Stimulated activated CD4-positive, alpha-beta T cell treated with anti-CD3 and anti-CD28 coated beads, Interleukin-4, amount 100 ng/mL, for 4 hours (primary cell): ENCODE data around the gene DENND2C.
"Not testable (repeated sequence)": the region's sequence is repeated elsewhere in the genome, so short reads cannot be mapped to it uniquely, and the experiment has no call there.

Experiments used
- DNase-seq, 2 experiments: peaks; one replicate each; pipeline ENCODE4 v3.0.0-alpha.2; 2020

Gene DENND2C

GRCh38 chr1:114595602-114596001 is 74.2 kb downstream of the DENND2C start:
- no peak for DNase-seq

DNA sequence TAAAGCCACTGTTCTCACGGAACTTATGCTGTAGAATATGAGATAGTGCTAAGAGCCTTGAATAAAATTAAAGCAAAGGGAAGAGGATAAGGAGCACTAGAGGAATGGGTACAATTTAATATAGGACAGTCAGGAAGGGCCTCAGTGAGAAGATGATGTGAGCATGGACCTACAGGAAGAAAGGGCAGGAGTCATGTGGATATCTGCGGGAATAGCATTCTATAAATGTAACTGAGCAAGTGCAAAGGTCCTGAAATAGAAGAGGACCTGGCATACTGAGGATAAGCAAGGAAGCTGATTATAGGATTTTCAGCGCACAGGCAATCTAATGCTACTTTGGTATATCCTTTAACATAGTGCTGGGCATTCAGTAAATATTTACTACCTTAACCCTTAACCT is 75.8 kb downstream of the DENND2C start:
- DNase-seq, result no peak

GRCh38 chr1:114589122-114589521 is 80.7 kb downstream of the DENND2C start:
- DNase-seq, result no peak

- DNase-seq, result no peak
Measured at GRCh38 chr1:114588196-114588689, 81.6 kb downstream of the DENND2C start.

DNA sequence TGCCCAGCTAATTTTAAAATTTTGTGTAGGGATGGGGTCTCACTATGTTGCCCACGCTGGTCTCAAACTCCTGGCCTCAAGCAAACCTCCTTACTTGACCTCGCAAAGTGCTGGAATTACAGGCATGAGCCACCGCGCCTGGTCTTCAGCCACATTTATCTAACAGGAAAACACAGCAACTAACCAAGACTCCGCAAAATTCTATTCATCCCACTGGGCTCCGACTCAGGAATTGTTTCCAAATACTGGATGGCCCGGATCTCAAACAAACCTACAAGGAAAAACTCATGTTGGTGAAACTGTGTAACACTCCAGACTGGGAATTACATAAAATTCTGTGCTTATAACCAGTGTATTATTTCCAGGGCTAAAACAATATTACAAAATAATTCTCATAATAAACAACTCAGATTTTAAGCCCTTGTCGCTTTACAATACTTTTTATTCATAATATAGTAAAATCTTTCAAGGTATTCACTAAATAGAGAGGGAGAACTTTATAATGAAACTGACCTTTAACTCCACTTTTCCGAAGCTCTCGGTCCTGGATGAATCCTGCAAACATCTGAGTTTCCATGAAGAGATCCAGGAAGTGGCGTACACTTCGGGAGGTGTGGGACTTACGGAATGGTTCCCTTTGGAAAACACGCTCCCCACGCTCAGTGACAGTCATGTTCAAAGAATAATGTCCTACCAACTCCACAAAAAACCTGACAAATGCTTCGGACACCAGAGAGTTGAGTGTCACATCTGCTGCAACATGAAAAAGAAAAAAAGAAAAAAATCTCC is 82.5 kb downstream of the DENND2C start:
- DNase-seq, result no peak

GRCh38 chr1:114586513-114587047 is 83.3 kb downstream of the DENND2C start:
- DNase-seq, result no peak

GRCh38 chr1:114585231-114585630 is 84.6 kb downstream of the DENND2C start:
- DNase-seq, result no peak

DNA sequence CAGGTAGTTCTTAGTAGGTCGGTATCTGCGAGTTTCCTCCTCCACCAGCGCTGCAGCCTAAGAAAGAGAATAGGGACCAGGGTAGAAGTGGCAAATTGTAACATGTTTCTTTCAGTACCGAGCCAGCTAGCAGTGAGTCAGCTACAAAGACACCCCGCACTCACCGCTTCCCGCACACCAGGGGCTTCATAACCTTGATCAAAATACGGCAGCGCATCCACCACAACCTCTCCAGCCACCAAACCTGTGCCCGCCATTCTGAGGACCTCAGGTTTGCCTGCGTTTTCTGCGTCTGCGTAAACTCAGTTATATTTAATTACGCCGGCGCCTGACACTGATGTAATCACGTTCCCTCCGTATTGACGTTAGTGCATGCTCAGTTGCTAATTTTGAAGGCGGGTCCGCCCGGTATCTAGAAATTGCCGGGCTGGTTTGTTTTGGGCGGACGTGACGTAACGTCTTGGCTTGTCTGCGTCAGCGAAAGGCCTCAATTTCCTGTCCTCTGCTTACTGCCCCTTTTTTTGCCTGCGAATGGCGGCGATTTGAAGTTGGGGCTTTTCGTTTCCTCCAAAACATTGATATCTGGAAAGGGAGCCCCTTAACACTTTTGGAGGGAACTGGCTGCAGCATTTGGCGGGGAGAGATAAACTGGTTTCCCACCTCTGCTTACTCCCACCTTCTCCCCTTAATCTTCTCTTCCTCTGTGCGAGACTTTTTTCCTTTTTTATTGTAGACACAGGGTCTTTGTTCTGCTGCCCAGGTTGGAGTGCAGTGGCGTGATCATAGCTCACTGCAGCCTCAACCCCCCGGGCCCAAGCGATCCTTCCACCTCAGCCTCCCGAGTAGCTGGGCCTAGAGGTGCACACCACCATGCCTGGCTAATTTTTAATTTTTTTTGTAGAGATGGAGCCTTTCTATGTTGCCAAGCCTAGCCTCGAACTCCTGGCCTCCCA is 88.2 kb downstream of the DENND2C start, which contains the start of gene BCAS2:
BCAS2 (minus strand) TSS at position 281 of the 953 bp plus-strand sequence; CDS start at position 257, 24 bp downstream.
- peak; percentile 81 to 96 for DNase-seq

GRCh38 chr1:114574365-114574764 is 95.5 kb downstream of the DENND2C start:
- DNase-seq, result no peak

DNA sequence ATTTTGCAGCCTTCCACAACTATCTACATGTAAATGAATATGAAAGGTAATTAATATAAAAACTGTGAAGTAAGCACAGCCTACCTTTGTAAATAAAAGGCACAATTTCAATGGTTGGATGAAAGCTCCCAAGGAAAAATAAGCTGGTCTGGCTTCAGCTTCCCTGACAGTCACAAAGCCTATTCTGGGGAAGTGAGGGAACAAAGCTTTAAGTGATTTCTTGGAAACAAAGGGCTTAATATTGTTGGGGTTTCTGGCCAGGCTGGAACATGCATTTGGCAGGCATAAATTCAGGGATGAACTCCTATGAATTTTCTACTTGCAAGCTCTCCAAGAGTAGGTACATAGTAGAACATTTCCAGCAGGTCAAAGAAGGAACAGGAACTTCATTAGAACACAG is 105.7 kb downstream of the DENND2C start:
- no peak for DNase-seq

DNA sequence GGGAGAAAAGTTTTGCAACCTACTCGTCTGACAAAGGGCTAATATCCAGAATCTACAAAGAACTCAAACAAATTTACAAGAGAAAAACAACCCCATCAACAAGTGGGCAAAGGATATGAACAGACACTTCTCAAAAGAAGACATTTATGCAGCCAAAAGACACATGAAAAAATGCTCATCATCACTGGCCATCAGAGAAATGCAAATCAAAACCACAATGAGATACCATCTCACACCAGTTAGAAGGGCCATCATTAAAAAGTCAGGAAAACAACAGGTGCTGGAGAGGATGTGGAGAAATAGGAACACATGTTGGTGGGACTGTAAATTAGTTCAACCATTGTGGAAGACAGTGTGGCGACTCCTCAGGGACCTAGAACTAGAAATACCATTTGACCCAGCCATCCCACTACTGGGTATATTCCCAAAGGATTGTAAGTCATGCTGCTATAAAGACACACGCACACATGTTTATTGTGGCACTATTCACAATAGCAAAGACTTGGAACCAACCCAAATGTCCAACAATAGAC is 106.8 kb downstream of the DENND2C start:
- DNase-seq, result not testable (repeated sequence)

- no peak for DNase-seq
Measured at GRCh38 chr1:114561333-114561732, 108.5 kb downstream of the DENND2C start.

DNA sequence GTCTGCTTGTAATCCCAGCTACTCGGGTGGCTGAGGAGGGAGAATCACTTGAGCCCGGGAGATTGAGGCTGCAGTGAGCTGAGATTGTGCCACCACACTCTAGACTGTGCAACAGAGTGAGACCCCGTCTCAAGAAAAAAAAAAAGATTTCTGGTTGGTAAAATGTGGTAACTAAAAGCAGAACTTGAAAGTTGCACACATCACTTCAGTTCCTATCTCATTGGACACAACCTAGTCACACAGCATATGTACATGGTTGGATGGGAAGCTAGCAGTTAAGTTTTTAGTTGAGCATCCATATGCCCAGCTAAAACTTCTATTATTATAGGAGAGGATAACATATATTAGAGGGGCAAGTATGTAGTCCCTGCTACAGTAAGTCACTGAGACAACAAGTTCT is 110.5 kb downstream of the DENND2C start:
- no peak for DNase-seq

GRCh38 chr1:114558544-114558943 is 111.3 kb downstream of the DENND2C start:
- no peak for DNase-seq

GRCh38 chr1:114554577-114554976 is 115.3 kb downstream of the DENND2C start:
- DNase-seq, result no peak

GRCh38 chr1:114552106-114552639 is 117.7 kb downstream of the DENND2C start:
- no peak for DNase-seq

- DNase-seq, result no peak
Measured at GRCh38 chr1:114551400-114551799, 118.4 kb downstream of the DENND2C start.

GRCh38 chr1:114550336-114550735 is 119.5 kb downstream of the DENND2C start:
- no peak for DNase-seq

DNA sequence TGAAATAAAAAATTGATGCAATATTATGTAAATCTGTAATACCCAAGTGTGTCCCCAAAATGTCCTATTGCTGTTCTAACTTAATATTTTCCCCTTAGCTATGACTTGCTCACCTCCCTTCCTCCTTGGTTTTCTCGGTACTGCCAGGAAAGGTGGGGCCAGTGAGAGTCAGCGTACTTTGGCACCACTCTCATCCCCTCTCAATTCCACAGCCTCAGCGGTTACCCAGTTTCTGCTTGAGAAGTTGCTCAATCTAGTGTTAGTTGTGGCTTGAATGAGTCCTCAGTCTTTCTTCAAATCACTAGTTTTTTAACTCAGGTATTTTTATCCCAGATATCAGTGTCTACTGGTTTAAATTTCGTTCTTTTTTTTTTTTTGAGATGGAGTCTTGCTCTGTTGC is 120.7 kb downstream of the DENND2C start:
- DNase-seq, result no peak

- DNase-seq, result no peak
Measured at GRCh38 chr1:114547076-114547475, 122.8 kb downstream of the DENND2C start.

DNA sequence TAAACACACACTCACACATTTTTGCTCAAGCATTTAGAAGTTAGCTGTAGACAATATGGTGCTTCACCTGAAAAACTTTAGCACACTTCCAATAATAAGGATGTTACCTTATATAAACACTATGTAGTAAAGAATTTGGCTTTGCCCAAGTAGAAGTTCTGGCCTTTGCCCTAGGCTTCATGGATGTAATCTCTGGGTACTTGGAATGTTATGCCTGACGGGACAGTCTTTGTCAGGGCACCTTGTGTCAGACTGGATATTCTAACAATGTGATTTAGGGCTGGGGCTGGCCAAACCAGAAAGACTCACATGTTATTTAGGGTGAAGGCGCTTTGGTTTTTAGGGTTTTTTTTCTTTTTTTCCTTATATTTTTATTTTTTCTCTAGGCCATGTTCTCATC is 124.1 kb downstream of the DENND2C start:
- DNase-seq, result no peak

GRCh38 chr1:114545315-114545714 is 124.5 kb downstream of the DENND2C start:
- no peak for DNase-seq

GRCh38 chr1:114540821-114541220 is 129.0 kb downstream of the DENND2C start:
- DNase-seq, result no peak
